Smooth muscle cell of the brain vasculature (primary cell): ENCODE results near the gene POR.
A peak's percentile ranks its signal among the peaks of the same experiment; 100 is the strongest.

ENCODE experiments used
- DNase-seq: peaks from one replicate; pipeline ENCODE4 v3.0.0-alpha.2; 2012; ENCODE audit warnings: low read depth, low spot score

POR gene

DNA sequence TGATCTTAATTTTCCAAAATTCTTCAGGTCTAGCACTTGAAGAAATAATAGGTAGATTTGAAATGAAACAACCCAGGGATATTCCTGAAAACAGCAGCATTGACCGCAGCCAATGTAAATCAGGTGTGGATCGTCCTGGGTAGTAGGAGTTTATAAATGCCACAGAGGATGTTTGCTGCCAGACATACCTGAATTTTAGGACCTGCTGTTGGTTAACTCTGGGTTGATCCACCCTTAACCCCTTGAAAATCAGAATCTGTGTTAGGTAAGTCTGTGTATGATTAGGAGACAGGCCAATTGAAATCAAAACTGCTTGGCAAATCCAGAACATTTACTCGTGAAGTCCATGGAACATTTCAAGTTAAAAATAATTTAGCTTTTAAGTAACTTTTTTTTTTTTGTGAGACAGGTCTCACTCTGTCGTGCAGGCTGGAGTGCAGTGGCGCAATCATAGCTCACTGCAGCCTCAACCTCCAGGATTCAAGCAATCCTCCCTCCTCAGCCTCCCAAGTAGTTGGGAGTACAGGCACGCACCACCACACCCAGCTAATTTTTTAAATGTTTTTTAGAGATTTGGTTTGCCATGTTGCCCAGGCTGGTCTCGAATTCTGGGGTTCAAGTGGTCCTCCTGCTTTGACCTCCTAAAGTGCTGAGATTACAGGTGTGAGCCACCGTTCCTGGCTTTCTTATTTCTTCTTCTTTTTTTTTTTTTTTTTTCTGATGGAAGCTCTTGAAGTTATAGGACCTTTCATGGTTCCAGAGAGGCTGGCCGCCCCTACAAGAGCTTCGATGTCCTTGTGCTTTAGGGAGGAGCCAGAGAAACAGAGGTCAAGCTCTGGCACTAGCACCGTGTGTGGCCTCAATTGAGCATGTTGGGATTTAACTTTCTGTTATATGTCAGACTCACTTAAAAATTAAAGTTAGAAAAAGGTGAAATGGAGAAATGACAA lies 2.0 kb downstream of the POR start:
- DNase-seq: no peak

DNA sequence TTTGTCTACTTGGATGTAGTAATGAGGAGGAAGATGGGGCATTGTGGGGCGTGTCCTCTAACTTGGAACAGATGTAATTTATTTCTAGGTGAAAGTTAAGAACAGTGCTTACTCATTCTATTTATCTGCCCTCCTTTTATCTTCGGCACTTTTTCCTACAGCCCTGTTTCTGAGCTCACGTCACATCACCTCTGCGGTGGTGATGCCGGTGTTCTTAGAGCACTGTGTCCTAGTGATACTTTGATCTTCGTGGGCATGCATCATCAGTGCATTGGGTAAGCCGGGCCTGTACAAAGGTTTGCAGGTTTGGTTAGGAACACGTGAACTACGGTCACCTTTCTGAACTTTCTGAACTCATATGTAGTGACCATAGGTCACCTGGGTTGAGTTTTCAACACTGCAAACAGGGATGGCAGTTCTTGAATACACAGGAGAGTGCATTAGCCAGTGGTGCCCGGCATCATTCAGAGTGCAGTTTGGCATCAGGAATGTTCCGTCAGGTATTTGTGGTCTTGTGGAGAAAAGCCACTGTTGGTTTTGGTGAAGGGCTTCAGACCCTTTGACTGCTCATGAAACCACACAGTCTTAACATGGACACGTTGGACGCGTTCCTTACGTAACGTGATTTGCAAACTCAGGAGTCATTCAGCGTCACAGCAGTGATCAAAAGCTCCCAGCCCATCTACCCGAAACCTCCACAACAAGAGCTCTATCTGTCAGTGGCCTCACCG lies 5.6 kb downstream of the POR start:
- DNase-seq: no peak

DNA sequence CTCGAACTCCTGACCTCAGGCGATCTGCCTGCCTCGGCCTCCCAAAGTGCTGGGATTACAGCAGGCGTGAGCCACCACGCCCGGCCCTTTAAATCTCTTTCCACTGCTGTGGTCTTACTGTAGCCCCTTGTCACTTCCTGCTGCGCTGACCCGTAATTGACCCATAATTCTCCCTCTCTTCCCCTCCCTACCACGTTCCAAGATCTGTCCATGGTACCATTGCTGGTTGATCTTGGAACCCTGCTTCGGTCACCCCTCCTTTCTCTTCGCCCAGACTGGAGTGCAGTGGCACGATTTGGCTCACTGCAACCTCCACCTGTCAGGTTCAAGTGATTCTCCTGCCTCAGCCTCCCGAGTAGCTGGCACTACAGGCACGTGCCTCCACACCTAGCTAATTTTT lies 6.5 kb downstream of the POR start:
- no peak for DNase-seq

DNA sequence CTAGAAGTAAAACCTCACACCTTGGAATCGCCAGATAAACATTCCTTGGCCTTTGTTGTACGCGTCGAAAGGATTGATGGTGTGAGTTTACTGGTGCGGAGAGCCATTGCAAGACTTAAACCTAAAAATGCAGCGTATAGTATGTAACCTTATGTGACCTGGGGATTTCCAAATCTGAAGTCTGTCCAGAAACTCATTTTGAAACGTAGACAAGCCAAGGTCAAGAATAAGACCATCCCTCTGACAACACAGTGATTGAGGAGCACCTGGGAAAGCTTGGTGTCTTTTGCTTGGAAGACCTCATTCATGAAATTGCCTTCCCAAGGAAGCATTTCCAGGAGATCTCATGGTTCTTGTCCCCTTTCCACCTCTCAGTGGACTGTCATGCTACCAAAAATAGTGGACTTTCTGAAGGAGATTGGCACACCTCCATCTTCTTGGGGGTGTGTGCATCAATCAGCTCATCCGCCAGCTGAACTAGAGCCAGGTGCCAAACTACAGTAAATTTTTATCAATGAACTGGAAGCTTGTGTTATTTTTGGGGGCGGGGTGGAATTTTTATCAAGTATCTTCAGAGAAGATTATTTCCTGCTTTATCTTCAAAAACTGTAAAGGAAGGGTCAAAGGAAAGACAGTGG lies 8.1 kb downstream of the POR start:
- no peak for DNase-seq

- DNase-seq: no peak
Measured at GRCh38 chr7:75924256-75924655, 9.3 kb downstream of the POR start.

DNA sequence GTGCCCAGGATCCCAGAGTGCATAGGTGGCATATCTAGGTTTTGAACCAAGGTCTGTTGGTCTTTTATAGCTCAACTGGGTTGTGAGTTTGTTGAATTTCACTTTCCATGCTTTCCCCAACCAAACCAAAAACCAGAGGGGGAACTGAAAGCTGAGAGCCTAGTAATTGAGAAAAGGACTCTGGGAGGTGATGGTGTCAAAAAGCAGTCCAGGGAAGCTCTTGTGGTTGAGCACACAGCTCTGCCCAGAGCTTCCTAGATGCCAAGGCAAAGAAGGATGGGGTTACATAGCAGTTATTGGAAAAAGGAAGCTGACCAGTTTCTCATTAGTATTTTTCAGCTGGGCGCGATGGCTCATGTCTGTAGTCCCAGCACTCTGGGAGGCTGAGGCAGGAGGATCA lies 9.9 kb downstream of the POR start:
- no peak for DNase-seq

DNA sequence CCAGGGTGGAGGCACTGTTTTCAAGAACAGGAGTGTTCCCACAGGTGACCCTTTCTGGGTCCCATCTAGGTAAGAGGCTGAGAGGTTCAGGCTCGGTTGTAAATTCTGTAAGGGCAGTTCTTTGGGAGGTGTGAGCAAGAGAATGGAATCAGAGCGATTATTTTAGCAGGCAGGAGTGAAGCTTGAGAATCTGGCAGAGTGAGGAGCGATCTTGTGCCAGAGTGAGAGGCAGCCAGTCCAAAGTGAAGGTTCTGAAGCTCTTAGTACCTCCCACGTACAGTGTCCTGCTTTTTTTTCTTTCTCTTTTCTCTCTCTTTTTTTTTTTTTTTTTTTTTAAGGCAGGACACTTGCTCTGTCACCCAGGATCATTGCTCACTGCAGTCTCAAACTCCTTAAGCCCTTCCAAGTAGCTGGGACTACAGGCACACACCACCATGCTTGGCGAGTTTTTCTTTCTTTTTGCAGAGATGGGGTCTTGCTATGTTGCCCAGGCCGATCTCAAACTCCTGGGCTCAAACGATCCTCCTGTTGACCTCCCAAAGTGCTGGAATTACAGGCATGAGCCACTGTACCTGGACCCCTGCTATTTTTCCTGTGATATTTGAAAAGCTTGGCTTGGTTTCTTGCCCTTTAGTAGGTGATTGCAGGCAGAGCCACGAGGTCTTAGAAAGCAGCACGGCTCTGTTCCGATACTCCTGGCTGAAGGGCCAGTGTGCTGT lies 10.9 kb downstream of the POR start:
- DNase-seq: no peak

GRCh38 chr7:75928568-75928914 lies 13.6 kb downstream of the POR start:
- DNase-seq: no peak

GRCh38 chr7:75931680-75932079 lies 16.7 kb downstream of the POR start:
- DNase-seq: no peak

GRCh38 chr7:75937958-75938786 lies 23.2 kb downstream of the POR start:
- peak; percentile 52 for DNase-seq

GRCh38 chr7:75938921-75939320 lies 24.0 kb downstream of the POR start:
- no peak for DNase-seq

DNA sequence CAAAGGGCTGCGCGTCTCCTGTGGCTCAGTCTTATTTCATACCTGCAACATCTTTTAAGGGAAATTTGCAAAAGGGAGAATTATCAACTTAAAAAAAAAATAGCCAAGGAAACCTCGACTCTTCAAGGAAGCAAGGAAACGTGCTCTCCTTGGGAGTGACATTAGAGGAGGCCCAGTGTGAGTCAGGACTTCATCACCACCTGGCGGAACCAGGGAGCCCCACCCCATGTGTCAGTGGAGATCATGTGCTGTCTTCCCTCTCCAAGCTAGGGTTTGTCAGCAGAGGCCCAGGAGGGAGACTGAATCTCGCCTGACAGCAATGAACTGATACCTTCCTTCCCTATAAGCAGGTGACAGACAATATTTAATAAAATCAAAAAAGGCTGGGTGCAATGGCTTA lies 28.9 kb downstream of the POR start:
- no peak for DNase-seq

GRCh38 chr7:75944507-75944906 lies 29.6 kb downstream of the POR start:
- no peak for DNase-seq

DNA sequence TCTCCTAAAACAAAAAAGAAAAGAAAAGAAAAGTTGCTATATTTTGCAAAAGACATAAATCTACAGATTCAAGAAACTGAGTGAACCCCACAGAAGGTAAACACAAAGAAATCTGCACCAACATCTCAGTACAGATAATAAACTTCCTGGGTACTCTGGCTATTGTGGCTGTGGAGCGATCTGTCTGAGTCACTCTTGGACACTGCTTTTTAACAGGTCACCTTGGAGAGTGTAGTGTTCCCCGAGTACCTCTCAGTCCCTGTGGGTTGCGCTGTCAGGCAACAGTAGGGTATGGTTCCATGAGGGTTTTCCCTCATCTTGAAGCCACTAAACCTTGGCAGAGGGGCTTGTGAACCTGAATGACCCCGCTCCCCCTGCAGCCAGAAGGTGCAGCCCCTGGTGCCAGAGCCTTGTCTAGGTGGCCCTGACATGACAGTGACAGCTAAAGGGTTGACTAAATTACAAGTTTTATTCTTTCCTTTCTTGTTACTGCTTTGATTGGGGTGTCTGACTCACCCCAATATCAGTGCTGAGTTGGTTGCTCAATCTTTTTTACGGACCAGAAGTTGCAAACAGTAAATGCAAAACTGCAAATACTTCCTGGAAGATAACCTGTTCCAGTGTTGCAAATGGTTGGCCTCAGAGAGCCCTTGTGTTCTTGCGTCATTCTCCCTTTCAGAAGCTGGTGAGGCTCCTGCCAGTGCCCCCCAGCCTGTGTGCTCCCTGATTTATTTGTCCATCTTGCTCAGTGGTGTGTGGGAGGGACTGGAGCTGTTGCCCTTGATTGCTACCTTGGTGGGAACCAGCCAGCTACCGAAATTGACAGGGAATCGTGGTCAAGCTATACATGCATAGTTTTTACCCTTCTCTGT lies 30.6 kb downstream of the POR start:
- no peak for DNase-seq

DNA sequence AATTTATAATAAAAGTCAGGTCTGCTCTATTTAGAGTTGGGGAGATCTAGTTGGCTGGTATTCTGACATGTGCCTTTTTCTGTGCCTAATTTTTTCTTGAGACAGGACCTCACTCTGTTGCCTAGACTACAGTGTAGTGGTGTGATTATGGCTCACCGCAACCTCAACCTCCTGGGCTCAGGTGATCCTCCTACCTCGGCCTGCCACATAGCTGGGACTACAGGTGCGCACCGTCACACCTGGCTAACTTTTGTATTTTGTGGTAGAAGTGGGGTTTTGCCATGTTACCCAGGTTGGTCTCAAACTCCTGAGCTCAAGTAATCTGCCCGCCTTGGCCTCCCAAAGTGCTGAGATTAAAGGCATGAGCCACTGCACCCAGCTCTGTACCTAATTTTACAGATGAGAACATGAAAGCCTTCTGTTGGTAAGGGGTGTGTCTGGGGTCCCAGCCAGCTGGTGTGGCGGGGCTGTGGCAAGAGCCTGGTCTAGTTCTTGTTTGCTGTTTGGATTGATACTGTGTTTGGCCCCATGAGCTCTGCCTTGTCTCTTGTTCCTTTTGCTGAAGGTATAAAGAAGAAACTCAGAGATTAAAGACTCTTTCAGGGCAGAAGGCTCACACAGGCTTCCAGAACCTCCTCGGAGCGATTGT lies 31.4 kb downstream of the POR start:
- DNase-seq: no peak

GRCh38 chr7:75948179-75948578 lies 33.2 kb downstream of the POR start:
- no peak for DNase-seq

DNA sequence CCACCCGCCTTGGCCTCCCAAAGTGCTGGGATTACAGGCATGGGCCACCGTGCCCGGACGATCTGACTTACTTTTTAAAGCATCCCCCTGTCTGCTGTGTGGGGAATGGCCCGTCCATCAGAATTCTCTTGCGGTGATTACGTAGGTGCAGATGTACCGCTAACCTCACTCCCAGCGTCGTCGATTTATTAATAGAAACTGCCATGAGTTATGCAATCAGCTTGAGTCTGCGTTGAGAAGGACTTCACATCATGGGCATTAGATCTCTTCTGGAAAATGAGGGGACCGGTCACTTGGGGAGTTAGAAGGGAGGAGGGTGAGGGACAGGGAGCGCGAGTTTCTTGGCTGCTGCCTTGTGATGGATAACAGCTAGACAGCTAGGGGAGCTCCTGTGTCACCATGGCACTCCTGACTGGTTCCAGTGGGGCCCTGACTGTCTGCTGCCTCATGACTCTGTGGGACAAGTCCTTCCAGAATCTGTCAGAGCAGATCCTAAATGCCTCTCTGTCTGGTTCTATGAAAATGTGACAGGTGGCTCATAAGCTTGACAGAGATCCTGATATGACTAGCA lies 35.2 kb downstream of the POR start:
- DNase-seq: no peak

DNA sequence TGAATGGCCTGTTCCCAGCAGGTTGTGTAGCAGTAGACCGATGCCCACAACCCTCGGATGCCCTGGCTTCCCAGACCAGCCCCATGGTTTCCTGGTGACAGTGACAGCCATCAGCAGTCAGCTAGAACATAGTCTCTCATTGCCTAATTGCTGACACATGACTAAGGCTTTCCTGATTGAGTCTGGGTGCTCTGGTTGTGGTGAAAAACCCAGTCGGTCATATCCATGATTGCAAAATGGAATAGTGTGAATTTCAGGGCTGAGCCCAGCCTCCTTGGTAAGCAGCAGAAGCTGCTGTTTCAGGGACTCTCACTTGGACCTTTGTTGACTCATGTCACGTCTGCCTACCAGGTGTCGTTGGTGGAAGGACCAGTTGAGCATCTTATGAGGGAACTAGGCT lies 36.6 kb downstream of the POR start:
- no peak for DNase-seq

DNA sequence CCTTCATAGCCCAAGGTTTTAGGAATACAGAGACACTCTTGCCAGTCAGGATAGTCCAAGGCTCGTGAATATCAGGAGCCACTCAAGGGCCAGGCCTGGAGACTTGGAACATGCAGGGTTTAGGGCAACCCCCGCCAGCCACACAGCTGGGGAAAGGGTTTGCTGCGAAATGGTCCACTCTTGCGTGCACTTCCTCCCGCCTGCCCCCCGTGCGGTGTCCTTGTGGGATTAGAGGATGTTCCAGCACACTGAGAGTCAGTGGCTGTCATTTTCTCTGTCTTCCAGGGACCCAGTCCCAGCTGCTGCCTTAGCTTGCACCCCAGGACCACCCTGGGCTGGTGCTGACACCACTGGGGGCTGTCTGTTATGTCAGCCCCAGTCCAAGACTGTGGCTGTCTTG lies 38.5 kb downstream of the POR start:
- no peak for DNase-seq
